ENCODE measurements around the gene THSD4. TPM values are rescaled to one million over a fixed set of nuclear protein-coding genes. Genes with fewer than 3 reads are reported as not detected.
A peak's percentile ranks its signal among the peaks of the same experiment; 100 is the strongest.

The THSD4 gene
- polyA plus RNA-seq, 2 of the 4 experiments (the other 2 are of a cell fraction): 15.8 to 40.7 TPM

DNA sequence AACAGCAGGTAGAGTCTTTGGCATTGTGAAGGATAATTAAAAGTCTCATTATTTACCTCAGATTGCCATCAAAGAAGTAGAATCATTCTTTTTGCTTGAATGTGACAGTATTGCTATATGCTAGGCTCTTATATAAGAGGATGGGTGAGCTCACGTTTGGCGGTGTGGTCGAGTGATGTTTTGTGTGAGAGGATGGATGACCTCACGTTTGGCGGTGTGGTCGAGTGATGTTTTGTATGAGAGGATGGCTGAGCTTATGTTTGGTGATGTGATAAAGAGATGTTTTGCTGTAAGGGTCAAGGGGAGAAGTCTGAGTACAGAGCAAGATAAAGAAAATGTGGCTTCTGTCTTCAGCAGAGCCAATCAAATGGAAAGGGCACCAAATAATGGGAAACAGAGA, 395.5 kb downstream of the THSD4 start:
- FAIRE-seq (no peak), ATAC-seq (no peak), DNase-seq (ENCODE audit: low read depth in 1 of 2, low spot score in 1 of 2) (no peak)
- CTCF ChIA-PET: interaction anchor here (1.2 to 2.3 kb wide), 2 partner anchors 18 to 220 kb away, joined by 3 to 7 read pairs; no protein-coding TSS in a partner anchor
- H3K4me1 ChIP-seq: peaks cover 16% of the 10 kb centered on the region
- no peak overlapping the region for H3K27ac ChIP-seq
- POLR2A ChIA-PET: no interaction called here
- H3K4me3 ChIP-seq: no peak overlapping the region
- no peak for TF ChIP-seq EHMT2 (IDR thresholded peaks at IDR 0.05; ENCODE audit: low read depth)
- TF ChIP-seq, protein P1, sequence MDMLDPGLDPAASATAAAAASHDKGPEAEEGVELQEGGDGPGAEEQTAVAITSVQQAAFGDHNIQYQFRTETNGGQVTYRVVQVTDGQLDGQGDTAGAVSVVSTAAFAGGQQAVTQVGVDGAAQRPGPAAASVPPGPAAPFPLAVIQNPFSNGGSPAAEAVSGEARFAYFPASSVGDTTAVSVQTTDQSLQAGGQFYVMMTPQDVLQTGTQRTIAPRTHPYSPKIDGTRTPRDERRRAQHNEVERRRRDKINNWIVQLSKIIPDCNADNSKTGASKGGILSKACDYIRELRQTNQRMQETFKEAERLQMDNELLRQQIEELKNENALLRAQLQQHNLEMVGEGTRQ (IDR thresholded peaks at IDR 0.05): no peak
- no peak for TF ChIP-seq BCL3 (IDR thresholded peaks at IDR 0.05)
- no peak for TF ChIP-seq MYC (IDR thresholded peaks at IDR 0.05; ENCODE audit: borderline replicate concordance, low read length)
- TF ChIP-seq EHF (CRISPR knock-in tag; IDR thresholded peaks at IDR 0.05): no peak
- no peak for TF ChIP-seq KDM1A (IDR thresholded peaks at IDR 0.05; ENCODE audit: low read depth)
- TF ChIP-seq, protein P2, sequence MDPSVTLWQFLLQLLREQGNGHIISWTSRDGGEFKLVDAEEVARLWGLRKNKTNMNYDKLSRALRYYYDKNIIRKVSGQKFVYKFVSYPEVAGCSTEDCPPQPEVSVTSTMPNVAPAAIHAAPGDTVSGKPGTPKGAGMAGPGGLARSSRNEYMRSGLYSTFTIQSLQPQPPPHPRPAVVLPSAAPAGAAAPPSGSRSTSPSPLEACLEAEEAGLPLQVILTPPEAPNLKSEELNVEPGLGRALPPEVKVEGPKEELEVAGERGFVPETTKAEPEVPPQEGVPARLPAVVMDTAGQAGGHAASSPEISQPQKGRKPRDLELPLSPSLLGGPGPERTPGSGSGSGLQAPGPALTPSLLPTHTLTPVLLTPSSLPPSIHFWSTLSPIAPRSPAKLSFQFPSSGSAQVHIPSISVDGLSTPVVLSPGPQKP (IDR thresholded peaks at IDR 0.05; ENCODE audit: low read depth, low read length): no peak
- no peak for TF ChIP-seq HEYL (CRISPR knock-in tag; IDR thresholded peaks at IDR 0.05)
- no peak for TF ChIP-seq FOXS1 (CRISPR knock-in tag; IDR thresholded peaks at IDR 0.05)
- TF ChIP-seq ZFP36 (IDR thresholded peaks at IDR 0.05; ENCODE audit: borderline replicate concordance, partially characterized antibody): no peak
- no peak for TF ChIP-seq RCOR1 (IDR thresholded peaks at IDR 0.05; ENCODE audit: low read depth, low read length)
- no peak for TF ChIP-seq ZC3H11A (IDR thresholded peaks at IDR 0.05)
- no peak for TF ChIP-seq EP300 (IDR thresholded peaks at IDR 0.05)
- no peak for TF ChIP-seq MAX (IDR thresholded peaks at IDR 0.05)
- TF ChIP-seq MAZ (IDR thresholded peaks at IDR 0.05; ENCODE audit: borderline replicate concordance, low read depth, low read length): no peak
- WGBS (ENCODE audit: missing lambda C conversion rate): 90% methylated on average over 6 of the region's 6 CpGs
- no peaks in the 10 kb centered on the region for H3K9me3 ChIP-seq
- no peak overlapping the region for H3K4me2 ChIP-seq

- Histone ChIP-seq H3K27ac (no peak overlapping the region), H3K9me3 (no peaks in the 10 kb centered on the region), H3K4me2 (peak overlapping the region; percentile 33), H3K4me3 (no peak overlapping the region), H3K4me1 (peaks cover 16% of the 10 kb centered on the region)
- ATAC-seq: no peak
- peak; percentile 39 for FAIRE-seq
- 49% methylated on average over 15 of the region's 15 CpGs for WGBS (ENCODE audit: missing lambda C conversion rate)
- ChIA-PET POLR2A (no interaction called here), CTCF (interaction anchor here (0.6 to 0.7 kb wide), 3 partner anchors 28 to 417 kb away, joined by 3 to 4 read pairs (median 4); no protein-coding TSS in a partner anchor)
- DNase-seq (ENCODE audit: low read depth in 1 of 2, low spot score in 1 of 2): no peak
- TF ChIP-seq NFE2L2 (conservative IDR thresholded peaks at IDR 0.05; ENCODE audit: low read length) (no peak), RNF2 (IDR thresholded peaks at IDR 0.05; ENCODE audit: borderline replicate concordance, low read depth) (no peak), RCOR1 (IDR thresholded peaks at IDR 0.05; ENCODE audit: low read depth, low read length) (no peak), FOXS1 (CRISPR knock-in tag; IDR thresholded peaks at IDR 0.05) (no peak), GATA3 (IDR thresholded peaks at IDR 0.05; ENCODE audit: borderline replicate concordance) (no peak), MAX (IDR thresholded peaks at IDR 0.05) (no peak), BCL3 (IDR thresholded peaks at IDR 0.05) (no peak), KDM5A (IDR thresholded peaks at IDR 0.05) (no peak), HEYL (CRISPR knock-in tag; IDR thresholded peaks at IDR 0.05) (no peak), NPAS2 (CRISPR knock-in tag; IDR thresholded peaks at IDR 0.05; ENCODE audit: borderline replicate concordance) (no peak), JUNB (IDR thresholded peaks at IDR 0.05) (no peak), TP53 (CRISPR knock-in tag; IDR thresholded peaks at IDR 0.05) (no peak), FOSB (CRISPR knock-in tag; IDR thresholded peaks at IDR 0.05) (no peak)
- TF ChIP-seq, protein P2 (IDR thresholded peaks at IDR 0.05; ENCODE audit: low read depth, low read length): no peak
- TF ChIP-seq, protein P1 (IDR thresholded peaks at IDR 0.05): no peak
- TF ChIP-seq, protein P3, sequence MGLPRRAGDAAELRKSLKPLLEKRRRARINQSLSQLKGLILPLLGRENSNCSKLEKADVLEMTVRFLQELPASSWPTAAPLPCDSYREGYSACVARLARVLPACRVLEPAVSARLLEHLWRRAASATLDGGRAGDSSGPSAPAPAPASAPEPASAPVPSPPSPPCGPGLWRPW (IDR thresholded peaks at IDR 0.05): no peak
Measured at GRCh38 chr15:71511796-71512681, 396.8 kb downstream of the THSD4 start.

Data from A549 (cell line).